GM12872 (cell line): ENCODE measurements around the gene PLEKHF1.

Source experiments
- TF ChIP-seq, protein P1 (sequence below): IDR thresholded peaks from 3 replicates; pipeline ENCODE4 v1.5.1; 2011; ENCODE audit warnings: low read depth, mild to moderate bottlenecking, low read length, moderate library complexity; ENCODE audit not compliant: insufficient read depth

The PLEKHF1 gene

DNA sequence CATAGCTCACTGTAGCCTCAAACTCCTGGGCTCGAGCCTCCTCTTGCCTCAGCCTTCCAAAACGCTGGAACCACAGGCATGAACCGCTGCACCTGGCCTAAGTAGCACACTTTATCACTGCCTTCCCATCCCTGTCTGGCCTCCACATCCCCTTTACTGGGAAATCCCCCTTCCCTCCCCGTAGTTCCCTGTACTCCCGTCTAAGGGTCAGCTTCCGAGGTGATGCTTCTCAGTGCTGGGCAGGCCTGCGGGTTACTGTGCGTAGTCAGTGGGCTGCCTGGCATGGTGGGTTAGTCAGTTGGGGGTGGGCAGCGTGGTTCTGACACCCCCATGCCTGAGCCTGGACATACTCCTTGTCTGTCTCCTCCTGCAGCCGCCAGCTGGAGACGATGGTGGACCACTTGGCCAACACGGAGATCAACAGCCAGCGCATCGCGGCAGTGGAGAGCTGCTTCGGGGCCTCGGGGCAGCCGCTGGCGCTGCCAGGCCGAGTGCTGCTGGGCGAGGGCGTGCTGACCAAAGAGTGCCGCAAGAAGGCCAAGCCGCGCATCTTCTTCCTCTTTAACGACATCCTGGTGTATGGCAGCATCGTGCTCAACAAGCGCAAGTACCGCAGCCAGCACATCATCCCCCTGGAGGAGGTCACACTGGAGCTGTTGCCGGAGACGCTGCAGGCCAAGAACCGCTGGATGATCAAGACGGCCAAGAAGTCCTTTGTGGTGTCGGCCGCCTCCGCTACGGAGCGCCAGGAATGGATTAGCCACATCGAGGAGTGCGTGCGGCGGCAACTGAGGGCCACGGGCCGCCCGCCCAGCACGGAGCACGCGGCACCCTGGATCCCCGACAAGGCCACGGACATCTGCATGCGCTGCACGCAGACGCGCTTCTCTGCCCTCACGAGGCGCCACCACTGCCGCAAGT, 8.4 kb downstream of the PLEKHF1 start:
- TF ChIP-seq, protein P1, sequence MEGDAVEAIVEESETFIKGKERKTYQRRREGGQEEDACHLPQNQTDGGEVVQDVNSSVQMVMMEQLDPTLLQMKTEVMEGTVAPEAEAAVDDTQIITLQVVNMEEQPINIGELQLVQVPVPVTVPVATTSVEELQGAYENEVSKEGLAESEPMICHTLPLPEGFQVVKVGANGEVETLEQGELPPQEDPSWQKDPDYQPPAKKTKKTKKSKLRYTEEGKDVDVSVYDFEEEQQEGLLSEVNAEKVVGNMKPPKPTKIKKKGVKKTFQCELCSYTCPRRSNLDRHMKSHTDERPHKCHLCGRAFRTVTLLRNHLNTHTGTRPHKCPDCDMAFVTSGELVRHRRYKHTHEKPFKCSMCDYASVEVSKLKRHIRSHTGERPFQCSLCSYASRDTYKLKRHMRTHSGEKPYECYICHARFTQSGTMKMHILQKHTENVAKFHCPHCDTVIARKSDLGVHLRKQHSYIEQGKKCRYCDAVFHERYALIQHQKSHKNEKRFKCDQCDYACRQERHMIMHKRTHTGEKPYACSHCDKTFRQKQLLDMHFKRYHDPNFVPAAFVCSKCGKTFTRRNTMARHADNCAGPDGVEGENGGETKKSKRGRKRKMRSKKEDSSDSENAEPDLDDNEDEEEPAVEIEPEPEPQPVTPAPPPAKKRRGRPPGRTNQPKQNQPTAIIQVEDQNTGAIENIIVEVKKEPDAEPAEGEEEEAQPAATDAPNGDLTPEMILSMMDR = no peak

GRCh38 chr19:29674374-29675119, 9.3 kb downstream of the PLEKHF1 start:
- TF ChIP-seq, protein P1 = no peak

- TF ChIP-seq, protein P1 = no peak
These were observed 9.9 kb downstream of the PLEKHF1 start for GRCh38 chr19:29675120-29675649.

GRCh38 chr19:29675650-29676186, 10.5 kb downstream of the PLEKHF1 start:
- TF ChIP-seq, protein P1 = no peak

GRCh38 chr19:29676586-29676985, 11.3 kb downstream of the PLEKHF1 start:
- TF ChIP-seq, protein P1 = no peak

DNA sequence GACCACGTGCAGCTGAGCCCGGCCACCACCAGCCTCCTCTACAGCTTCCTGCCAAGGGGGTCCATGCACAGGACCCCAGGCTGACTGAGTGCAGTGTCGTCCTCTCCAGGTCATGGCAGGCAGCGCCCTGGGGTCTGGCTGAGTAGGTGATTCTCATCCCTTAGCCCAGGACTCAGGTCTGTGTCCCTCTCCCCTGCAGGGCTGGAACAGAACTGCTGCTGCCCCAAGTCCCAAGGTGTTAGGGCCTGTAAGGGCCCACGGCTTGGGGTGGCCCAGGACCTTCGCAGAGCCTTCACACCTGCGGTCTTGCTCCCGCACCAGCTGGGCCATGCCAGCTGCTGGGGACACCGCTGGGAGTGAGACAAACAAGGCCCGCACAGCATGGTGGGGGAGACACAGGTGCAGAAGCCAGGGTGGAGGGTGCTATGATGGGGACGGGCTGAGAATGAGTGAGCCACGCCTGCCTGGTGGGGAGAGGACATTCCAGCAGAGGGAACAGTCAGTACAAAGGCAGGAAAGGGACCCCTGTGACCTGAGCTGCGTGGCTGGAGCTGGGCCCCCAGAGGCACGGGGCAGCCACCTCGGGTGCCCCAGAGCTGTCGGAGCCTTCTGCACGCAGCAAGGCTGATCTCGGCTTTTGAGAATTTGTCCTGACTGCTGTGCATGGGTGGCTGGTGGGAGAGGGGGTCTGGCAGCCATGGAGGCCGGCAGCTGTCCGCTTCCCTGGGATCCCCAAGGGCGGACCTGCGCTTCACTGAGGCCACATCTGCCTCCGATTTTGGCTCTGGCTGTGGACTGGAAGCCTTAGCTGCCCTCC, 11.9 kb downstream of the PLEKHF1 start:
- TF ChIP-seq, protein P1 = 0 out of 3 replicates have a peak, but pooled peaks have one; percentile 21
